ENCODE results near the gene LMF1.

LMF1 gene

DNA sequence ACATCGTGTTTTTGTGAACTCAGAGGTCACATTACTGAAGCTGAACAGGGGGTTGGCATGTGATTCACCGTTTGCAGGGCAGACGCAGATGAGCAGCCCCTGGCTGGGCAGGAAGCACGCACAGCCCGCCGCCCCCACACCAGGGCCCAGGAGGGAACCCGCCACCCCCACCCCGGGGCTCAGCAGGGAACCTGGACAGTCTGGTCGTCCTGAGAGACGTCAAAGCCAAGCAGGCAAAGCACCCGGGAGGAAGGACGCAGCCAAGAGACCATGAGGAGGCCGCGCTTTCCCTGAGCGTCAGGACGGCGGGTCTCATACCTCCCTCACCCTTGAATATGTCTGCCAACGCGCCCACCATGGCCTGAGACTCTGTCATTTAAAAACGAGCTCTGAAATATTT is 60.6 kb downstream of the LMF1 start:
- no peak for FAIRE-seq

DNA sequence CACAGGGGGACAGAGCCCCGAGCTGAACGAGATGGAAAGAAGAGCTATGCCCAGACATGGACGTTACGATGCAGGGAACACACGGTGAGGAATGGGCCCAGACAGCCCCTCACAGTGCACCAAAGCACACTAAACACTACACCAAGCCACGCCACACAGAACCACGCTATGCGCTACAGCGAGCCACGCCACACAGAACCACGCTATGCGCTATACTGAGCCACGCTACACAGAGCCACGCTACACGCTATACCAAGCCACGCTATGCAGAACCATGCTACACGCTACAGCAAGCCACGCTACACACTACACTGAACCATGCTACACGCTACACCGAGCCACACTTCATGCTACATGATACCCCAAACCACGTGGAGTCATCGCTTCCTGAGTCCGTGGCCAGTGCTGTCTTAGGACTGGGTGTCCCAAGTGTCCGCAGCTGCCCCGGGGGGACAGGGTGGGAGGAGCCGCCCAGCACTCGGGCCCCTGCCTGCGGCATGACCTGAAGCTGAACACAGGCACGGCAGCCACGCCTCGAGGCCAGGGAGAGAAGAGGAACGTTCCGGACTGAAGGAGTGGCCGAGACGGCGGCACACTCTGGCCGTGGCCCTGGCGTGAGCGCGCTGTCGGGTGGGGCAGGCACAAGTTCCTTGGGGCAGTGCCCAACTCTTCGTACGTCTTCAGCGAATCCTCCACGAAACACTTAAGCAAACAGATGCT is 61.3 kb downstream of the LMF1 start:
- FAIRE-seq: no peak

- FAIRE-seq: no peak
Measured at GRCh38 chr16:908526-909155, 62.1 kb downstream of the LMF1 start.

DNA sequence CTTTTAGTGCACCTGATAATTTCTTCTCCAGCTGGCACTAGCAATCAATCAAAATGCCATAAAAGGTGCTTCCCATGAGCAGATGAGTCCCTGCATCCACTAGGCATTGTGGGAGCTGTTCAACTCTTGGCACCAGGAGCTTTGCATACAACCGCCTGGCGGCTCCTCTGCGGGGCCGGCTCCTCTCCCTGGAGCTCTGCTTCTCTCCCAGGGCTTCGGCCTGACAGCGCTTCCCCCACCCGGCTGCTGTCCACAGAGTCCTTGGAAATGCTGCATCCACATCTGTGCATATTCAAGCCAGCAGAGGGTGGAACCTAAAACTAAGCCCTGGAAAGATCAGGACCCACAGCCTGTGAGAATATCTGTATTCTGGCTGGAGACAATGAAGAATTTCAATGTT is 62.9 kb downstream of the LMF1 start:
- FAIRE-seq: no peak

GRCh38 chr16:907361-907760 is 63.4 kb downstream of the LMF1 start:
- FAIRE-seq: no peak

DNA sequence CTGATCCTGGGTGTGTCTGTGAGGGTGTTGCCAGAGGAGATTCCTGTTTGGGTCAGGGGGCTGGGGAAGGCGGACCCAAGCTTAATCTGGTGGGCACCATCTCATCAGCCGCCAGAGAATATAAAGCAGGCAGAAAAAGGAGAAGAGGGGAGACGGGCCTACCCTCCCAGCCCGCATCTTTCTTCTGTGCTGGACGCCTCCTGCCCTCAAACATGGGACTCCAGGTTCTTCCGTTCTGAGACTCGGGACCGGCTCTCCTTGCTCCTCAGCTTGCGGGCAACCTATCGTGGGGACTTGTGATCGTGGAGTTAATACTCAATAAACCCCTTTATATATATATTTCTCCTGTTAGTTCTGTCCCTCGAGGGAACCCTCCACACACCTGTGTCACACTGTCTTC is 64.5 kb downstream of the LMF1 start:
- FAIRE-seq: no peak

DNA sequence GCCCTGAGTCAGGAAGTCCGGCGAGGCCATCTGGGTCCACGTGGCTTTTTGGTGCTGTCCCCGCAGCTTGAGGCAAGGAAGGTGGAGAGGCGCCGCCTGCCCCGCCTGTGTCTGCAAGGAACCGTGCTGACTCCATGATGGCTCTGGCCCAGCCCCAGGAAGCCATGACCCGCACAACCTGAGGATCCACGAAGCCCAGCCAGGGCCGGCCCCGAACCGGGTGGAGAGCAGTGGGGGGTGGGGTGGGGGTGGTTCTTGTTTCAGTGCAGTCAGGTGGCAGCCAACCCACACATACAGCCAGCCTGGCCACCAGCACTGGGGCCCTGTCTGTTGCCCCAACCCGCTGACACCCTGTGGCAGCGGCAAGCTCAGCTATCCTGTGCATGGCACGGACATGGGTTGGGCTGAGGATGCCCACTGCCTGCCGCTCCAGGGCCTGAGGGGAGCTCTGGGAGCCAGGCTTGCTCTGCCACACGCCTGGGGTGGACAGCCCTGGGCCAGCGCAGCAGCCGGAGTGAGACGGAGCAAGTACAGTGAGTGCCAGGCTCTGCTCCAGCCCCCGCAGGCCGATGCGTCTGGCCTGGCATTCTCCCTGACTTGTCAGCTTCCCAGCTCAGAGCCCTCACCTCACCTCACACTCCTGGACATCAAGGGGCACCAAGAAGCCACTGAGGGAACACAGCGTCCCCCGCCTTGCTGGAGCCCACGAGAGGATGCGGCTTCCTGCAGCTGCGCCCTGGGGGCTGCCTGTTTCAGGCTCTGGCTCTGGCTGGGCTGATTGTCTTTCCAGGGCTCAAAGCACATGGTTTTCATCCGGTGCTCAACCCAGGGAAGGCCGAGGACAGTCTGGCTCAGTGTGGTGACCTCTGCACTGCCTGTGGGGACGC is 68.8 kb downstream of the LMF1 start:
- no peak for FAIRE-seq

GRCh38 chr16:901149-901548 is 69.6 kb downstream of the LMF1 start:
- no peak for FAIRE-seq

DNA sequence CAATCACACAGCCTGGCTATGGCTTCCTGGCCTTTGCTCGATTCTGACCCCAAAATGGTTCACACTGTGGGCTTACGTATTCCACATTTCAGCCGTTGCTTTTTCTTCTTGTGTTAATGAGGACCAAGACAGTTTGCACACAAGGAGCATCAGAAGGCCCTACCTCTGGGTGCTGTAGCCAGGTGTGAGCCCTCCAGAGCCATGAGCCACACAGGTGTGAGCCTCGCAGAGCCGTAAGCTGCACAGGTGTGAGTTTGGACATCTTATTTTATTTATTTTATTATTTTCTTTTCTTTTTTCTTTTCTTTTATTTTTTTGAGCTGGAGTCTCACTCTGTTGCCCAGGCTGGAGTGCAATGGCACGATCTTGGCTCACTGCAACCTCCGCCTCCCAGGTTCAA is 70.6 kb downstream of the LMF1 start:
- no peak for FAIRE-seq

GRCh38 chr16:899683-900060 is 71.1 kb downstream of the LMF1 start:
- FAIRE-seq: no peak

GRCh38 chr16:898761-899682 is 71.8 kb downstream of the LMF1 start:
- no peak for FAIRE-seq

DNA sequence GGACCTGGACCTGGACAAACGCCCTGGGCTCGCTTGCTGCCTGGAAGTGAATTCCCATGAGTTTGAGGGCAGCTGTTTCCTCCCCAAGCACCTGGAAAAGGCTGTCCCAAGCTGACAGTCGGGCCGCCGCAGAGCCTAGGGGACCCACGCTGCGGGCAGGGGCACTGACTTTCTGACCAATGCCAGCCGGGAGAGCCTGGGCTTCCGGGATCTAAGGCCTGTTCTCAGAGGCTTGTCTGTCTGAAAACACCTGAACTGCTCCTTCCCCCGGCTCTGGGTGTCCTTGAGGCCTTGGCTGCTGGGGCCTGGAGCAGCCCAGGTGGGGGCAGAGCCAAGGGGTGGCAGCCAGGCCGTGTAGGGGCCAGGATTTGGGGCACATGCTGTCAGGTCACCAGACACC is 72.6 kb downstream of the LMF1 start:
- no peak for FAIRE-seq

DNA sequence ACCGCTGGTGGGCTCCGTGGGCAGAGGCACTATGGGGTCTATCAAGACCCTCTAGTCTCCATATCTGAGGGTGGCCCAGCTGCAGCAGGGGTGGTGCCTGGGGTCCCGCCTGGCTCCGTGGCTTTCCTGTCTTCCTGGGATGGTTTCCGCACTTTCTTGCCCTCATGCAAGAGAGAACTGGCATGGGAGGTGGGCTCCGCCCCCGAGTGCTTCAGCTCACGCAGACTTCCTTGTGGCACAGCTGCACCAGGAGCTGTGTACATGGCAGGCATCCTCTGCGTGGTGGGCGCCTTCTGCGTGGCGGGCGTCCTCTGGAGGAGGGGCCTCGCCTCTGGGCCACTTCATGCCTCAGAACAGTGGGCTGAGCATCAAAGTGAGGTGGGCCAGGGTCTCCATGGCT is 73.1 kb downstream of the LMF1 start:
- FAIRE-seq: no peak

- FAIRE-seq: no peak
Measured at GRCh38 chr16:897200-897543, 73.6 kb downstream of the LMF1 start.

DNA sequence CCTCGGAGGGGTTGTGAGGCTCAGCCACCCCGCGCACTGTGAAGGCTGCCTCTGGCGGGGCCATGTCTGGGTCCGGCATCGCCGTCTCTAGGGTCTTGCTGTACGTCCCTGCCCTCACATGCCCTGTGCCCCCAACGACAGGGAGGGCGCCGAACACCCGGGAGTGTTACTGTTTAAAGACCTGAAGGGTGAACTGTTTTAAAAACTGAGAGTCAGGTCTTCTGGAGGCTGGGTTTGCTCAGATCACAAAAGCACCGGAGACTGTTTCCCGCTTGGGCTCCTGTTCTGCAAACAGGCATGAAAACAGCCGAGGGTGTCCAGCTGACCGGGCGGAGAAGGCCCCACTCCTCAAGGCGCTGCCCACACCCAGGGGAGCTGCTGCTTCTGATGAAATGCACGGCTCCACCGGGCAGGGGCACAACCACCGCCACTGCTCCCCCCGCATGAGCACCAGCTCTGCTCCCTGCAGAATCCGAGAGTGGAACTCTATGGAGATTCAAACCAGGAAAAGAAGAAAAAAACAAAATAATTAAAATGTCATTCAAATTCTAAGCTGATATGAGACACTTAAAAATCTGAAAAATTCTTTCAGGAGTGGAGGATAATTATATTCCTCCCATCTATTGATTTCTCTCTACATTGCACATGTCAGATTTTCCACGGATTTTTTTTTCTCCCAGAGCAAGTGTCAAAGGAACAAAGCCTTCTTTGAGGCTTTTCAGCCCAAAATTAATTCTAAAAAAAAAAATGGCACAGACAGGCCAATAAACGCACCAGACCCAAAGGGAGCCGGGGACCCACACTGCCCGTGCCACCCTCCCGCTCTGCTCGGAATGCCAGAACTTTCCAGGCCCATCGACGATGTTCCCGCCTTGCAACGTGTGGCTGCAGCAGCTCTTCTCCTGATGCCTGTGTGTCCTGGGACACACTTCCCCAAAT is 74.3 kb downstream of the LMF1 start:
- FAIRE-seq: no peak

GRCh38 chr16:895371-895770 is 75.4 kb downstream of the LMF1 start:
- no peak for FAIRE-seq

DNA sequence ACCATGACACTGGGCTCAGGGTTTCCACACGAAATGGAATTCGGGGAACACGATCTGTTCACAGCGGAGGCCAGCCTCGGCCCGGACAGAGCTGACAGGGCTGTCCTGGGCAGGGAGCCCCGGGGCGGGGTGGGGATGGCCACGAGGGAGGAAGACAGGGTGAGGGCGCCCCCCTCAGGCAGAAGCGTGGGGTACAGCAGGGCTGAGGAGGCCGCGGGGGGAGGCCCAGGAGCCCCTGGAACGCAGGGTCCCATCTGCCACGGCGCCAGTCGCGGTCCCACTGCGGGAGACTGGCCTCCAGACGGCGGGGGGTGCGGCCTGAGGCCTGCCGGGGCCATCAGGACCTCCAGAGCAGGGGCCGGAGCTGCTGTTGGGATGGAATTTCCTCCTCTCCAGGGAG is 75.9 kb downstream of the LMF1 start:
- FAIRE-seq: no peak

GRCh38 chr16:894136-894535 is 76.6 kb downstream of the LMF1 start:
- no peak for FAIRE-seq

GRCh38 chr16:893360-893759 is 77.4 kb downstream of the LMF1 start:
- FAIRE-seq: no peak

- FAIRE-seq: no peak
Measured at GRCh38 chr16:892536-893255, 78.1 kb downstream of the LMF1 start.

DNA sequence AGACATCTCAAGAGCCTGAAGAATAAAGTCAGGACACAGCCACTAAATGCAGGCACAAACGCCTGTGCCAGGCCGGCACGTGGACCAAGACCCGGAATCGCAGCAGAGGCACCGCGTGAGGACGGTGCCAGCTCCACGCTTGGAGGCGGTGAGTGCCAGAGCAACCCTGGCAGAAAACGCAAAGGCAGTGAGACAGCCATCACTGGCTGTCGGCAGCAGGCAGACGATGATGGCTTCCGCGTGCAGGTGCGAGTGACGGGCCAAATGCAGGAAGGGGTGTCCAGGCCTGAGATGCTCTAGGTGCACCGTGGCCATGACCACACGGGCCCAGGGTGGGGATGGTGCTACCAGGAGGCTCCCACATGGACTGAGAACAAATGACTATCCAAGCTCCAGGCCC is 78.8 kb downstream of the LMF1 start:
- FAIRE-seq: no peak
